A673 (cell line): ENCODE results near the gene LYRM4. TPM values are rescaled to one million over a fixed set of nuclear protein-coding genes. Genes with fewer than 3 reads are reported as not detected.

Experiments used
- BruUV-seq: library from RNA; stranded (reverse); fragments of 400-500 nt; replicated peaks from 2 replicates; lab custom pipeline; 2021; lab: Mats Ljungman, UMichigan
- CTCF ChIA-PET: fragments of 300-600 bp; sonication (Branson Sonifier 250); formaldehyde crosslinking; loops from one replicate; lab custom pipeline; 2022; ENCODE audit warnings: antibody characterized with exemption; lab: Charles Lee
- POLR2A ChIA-PET: fragments of 300-600 bp; sonication (Branson Sonifier 250); formaldehyde crosslinking; loops from one replicate; lab custom pipeline; 2022; ENCODE audit warnings: antibody characterized with exemption; ENCODE audit not compliant: low non-redundant PET; lab: Charles Lee
- DNase-seq: peaks from one replicate; pipeline ENCODE4 v3.0.0-alpha.2; 2015; ENCODE audit warnings: low spot score
- H3K27ac ChIP-seq: fragments of 200-600 bp; sonication (generic); 2 replicates; pipeline ENCODE4 v1.5.1; 2016; ENCODE audit warnings: mixed run types, low read depth, mild to moderate bottlenecking, mixed read lengths, antibody characterized with exemption, low read length; ENCODE audit not compliant: poor library complexity, severe bottlenecking
- H3K27me3 ChIP-seq: fragments of 200-600 bp; sonication (generic); replicated peaks from 2 replicates; pipeline ENCODE4 v1.6.1; 2017; ENCODE audit warnings: mixed run types, low read depth, mild to moderate bottlenecking, mixed read lengths, antibody characterized with exemption, low read length; ENCODE audit not compliant: insufficient read depth, poor library complexity
- H3K36me3 ChIP-seq: fragments of 200-600 bp; sonication (generic); 2 replicates; pipeline ENCODE4 v1.6.1; 2016; ENCODE audit warnings: mixed run types, mild to moderate bottlenecking, mixed read lengths, antibody characterized with exemption, low read length; ENCODE audit not compliant: insufficient read depth, poor library complexity, severe bottlenecking
- H3K4me1 ChIP-seq: fragments of 200-600 bp; sonication (generic); 2 replicates; pipeline ENCODE4 v1.6.1; 2017; ENCODE audit warnings: mixed run types, mild to moderate bottlenecking, mixed read lengths, antibody characterized with exemption, low read length; ENCODE audit not compliant: insufficient read depth, poor library complexity, severe bottlenecking
- H3K4me3 ChIP-seq: fragments of 200-600 bp; sonication (generic); 2 replicates; pipeline ENCODE4 v1.5.1; 2016; ENCODE audit warnings: low read depth, mixed run types, mild to moderate bottlenecking, mixed read lengths, low read length; ENCODE audit not compliant: poor library complexity, severe bottlenecking
- H3K9me3 ChIP-seq: fragments of 200-600 bp; sonication (generic); 2 replicates; pipeline ENCODE4 v1.6.1; 2016; ENCODE audit warnings: mixed run types, low read depth, mild to moderate bottlenecking, mixed read lengths, antibody characterized with exemption, low read length; ENCODE audit not compliant: poor library complexity, severe bottlenecking
- CTCF ChIP-seq: fragments of 300-800, 200-600 bp; sonication (generic); conservative IDR thresholded peaks from 2 replicates; pipeline ENCODE4 v1.5.1; 2017; ENCODE audit warnings: low read depth, mild to moderate bottlenecking, antibody characterized with exemption, low read length, moderate library complexity, mixed read lengths
- EZH2 ChIP-seq: fragments of 200-600 bp; sonication (generic); IDR thresholded peaks from 2 replicates; pipeline ENCODE4 v1.6.1; 2017; ENCODE audit warnings: borderline replicate concordance, low read depth, mild to moderate bottlenecking, mixed read lengths, antibody characterized with exemption, low read length; ENCODE audit not compliant: poor library complexity, severe bottlenecking
- intact Hi-C: fragments of 100-400 bp; cut with micrococcal nuclease; formaldehyde crosslinking; loops from one replicate; pipeline ENCODE4 v1.10.0; 2022; ENCODE audit not compliant: unreplicated experiment
- total RNA-seq: library from RNA; stranded (reverse); gene quantifications from 2 replicates; pipeline ENCODE4 v1.2.3, GENCODE V29; 2021

The LYRM4 gene
- total RNA-seq, 1 experiment from 2014 or later = 53.6 TPM

GRCh38 chr6:5285081-5285480, 24.3 kb upstream of the LYRM4 start:
- TF ChIP-seq CTCF = no peak
- no peak for TF ChIP-seq EZH2
- Histone ChIP-seq H3K27ac (no peak overlapping the region), H3K27me3 (no peaks in the 10 kb centered on the region), H3K36me3 (no peaks in the 10 kb centered on the region), H3K4me3 (no peak overlapping the region), H3K4me1 (peaks cover 7% of the 10 kb centered on the region), H3K9me3 (no peaks in the 10 kb centered on the region)
- intact Hi-C loops = no loop called here
- CTCF ChIA-PET = interaction anchor here (0.5 kb wide), 1 partner anchor 323 kb away, joined by 7 read pairs; no protein-coding TSS in a partner anchor
- no TSS peak for BruUV-seq
- DNase-seq = no peak
- POLR2A ChIA-PET = no interaction called here

GRCh38 chr6:5282191-5282623, 21.5 kb upstream of the LYRM4 start:
- no TSS peak for BruUV-seq
- Histone ChIP-seq H3K4me3 (no peak overlapping the region), H3K36me3 (no peaks in the 10 kb centered on the region), H3K4me1 (no peaks in the 10 kb centered on the region), H3K9me3 (no peaks in the 10 kb centered on the region), H3K27ac (no peak overlapping the region), H3K27me3 (no peaks in the 10 kb centered on the region)
- TF ChIP-seq EZH2 (no peak), CTCF (no peak)
- POLR2A ChIA-PET = no interaction called here
- DNase-seq = no peak
- CTCF ChIA-PET = no interaction called here
- intact Hi-C loops = no loop called here

- POLR2A ChIA-PET = no interaction called here
- no peak for DNase-seq
- CTCF ChIA-PET = no interaction called here
- BruUV-seq = no TSS peak
- no peaks in the 10 kb centered on the region for H3K4me1 ChIP-seq
- intact Hi-C loops = no loop called here
- no peaks in the 10 kb centered on the region for H3K27me3 ChIP-seq
- TF ChIP-seq EZH2 = no peak
- TF ChIP-seq CTCF = no peak
- no peak overlapping the region for H3K27ac ChIP-seq
- no peaks in the 10 kb centered on the region for H3K36me3 ChIP-seq
- no peak overlapping the region for H3K4me3 ChIP-seq
- no peaks in the 10 kb centered on the region for H3K9me3 ChIP-seq
These were observed 20.2 kb upstream of the LYRM4 start for GRCh38 chr6:5280920-5281319.
